Esophagus squamous epithelium (tissue), 5 donors: Measurements from ENCODE around the gene FABP3. TPM values are rescaled to one million over a fixed set of nuclear protein-coding genes. Genes with fewer than 3 reads are reported as not detected.
A peak's percentile ranks its signal among the peaks of the same experiment; 100 is the strongest.

Experiments
- DNase-seq: peaks from one replicate; lab custom pipeline; 2025; lab: John Stamatoyannopoulos, UW
- H3K27ac ChIP-seq, 4 donors: fragments of 200-600 bp; sonication (generic); one replicate each; pipeline ENCODE4 v1.5.1; 2016 to 2019; ENCODE audit warnings: mild to moderate bottlenecking in 1 of 4
- H3K27me3 ChIP-seq, 4 donors: fragments of 200-600 bp; sonication (generic); 1 replicate in 3 of 4; 2 replicates in 1 of 4; pipeline versions ENCODE4 v1.5.1 to v1.6.0; 2017 to 2021; ENCODE audit warnings: antibody characterized with exemption in 1 of 4
- H3K36me3 ChIP-seq, 3 donors: fragments of 200-600 bp; sonication (generic); one replicate each; pipeline ENCODE4 v1.5.1; 2016 to 2019
- H3K4me1 ChIP-seq, 3 donors: fragments of 200-600 bp; sonication (generic); one replicate each; pipeline ENCODE4 v1.5.1; 2017 to 2019
- H3K4me3 ChIP-seq, 4 donors: fragments of 200-600 bp; sonication (generic); 1 replicate in 3 of 4; 2 replicates in 1 of 4; pipeline ENCODE4 v1.5.1; 2016 to 2019; ENCODE audit warnings: mild to moderate bottlenecking in 2 of 4, moderate library complexity in 1 of 4
- H3K9me3 ChIP-seq, 3 donors: fragments of 200-600 bp; sonication (generic); one replicate each; pipeline ENCODE4 v1.5.1; 2016 to 2019
- POLR2A ChIP-seq, 4 donors: fragments of 450-650 bp; IDR thresholded peaks; one replicate each; pipeline ENCODE4 v1.6.1; 2017; ENCODE audit warnings: antibody characterized with exemption in 4 of 4, mild to moderate bottlenecking in 4 of 4, moderate library complexity in 3 of 4
- WGBS, 2 donors: methylation state at CpG; one replicate each; pipeline ENCODE4 v1.1.5; 2018; 5-methylcytosine and 5-hydroxymethylcytosine counted together
- intact Hi-C: fragments of 100-400 bp; cut with DNase I; formaldehyde crosslinking; loops from one replicate; pipeline ENCODE4 v1.15.0; 2022
- total RNA-seq, 4 donors: library from RNA; depleted of rRNA; stranded (reverse); fragments of >200 nt; gene quantifications; one replicate each; pipeline ENCODE4 v1.1.0, GENCODE V29; 2016
- TF ChIP-seq, protein P1 (sequence below), 6 experiments: fragments of 450-650 bp in 4 of 6; fragments of 200-600 bp in 2 of 6; sonication (generic) in 2 of 6; IDR thresholded peaks; one replicate each; pipeline ENCODE4 v1.5.1; 2016 to 2019; ENCODE audit warnings: antibody characterized with exemption in 6 of 6, mild to moderate bottlenecking in 4 of 6, moderate library complexity in 4 of 6
- donor health status: DM: yes; HTN: yes; CAD: no.

FABP3 gene
- total RNA-seq, 4 donors from 2014 or later = 0.57 to 7.6 TPM; not detected in 2

DNA sequence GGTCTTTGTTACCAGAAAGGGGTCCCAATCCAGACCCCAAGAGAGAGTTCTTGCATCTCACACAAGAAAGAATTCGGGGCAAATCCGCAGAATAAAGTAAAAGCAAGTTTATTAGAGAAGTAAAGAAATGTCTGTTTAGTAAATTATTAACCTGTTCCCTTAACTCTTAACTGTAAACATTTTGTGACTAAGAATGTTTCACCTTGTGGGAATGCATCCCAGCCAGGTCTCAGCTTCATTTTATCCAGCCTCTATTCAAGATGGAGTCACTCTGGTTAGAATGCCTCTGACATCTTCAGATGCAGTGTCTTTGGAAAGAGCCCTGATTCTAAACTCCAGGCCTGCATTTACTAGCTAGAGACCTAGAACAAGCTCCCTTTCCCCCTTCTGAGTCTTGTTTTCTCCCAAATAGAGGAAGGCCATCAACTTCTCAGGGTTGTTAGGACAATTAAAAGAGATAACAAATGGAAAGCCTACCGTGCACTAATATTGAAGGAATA lies 4.5 kb upstream of the FABP3 start:
- Histone ChIP-seq H3K27me3 (peaks cover 0 to 5% (median 0%) of the 10 kb centered on the region in 4 donors), H3K27ac (no peak overlapping the region), H3K9me3 (no peaks in the 10 kb centered on the region), H3K4me1 (peaks cover 15 to 48% (median 22%) of the 10 kb centered on the region in 3 donors), H3K4me3 (no peak overlapping the region), H3K36me3 (no peaks in the 10 kb centered on the region)
- intact Hi-C loops = no loop called here
- 98 to 100% methylated on average over 3 of the region's 3 CpGs for whole genome bisulfite sequencing, 2 donors
- no peak for TF ChIP-seq POLR2A (IDR thresholded peaks at IDR 0.05)
- TF ChIP-seq, protein P1, sequence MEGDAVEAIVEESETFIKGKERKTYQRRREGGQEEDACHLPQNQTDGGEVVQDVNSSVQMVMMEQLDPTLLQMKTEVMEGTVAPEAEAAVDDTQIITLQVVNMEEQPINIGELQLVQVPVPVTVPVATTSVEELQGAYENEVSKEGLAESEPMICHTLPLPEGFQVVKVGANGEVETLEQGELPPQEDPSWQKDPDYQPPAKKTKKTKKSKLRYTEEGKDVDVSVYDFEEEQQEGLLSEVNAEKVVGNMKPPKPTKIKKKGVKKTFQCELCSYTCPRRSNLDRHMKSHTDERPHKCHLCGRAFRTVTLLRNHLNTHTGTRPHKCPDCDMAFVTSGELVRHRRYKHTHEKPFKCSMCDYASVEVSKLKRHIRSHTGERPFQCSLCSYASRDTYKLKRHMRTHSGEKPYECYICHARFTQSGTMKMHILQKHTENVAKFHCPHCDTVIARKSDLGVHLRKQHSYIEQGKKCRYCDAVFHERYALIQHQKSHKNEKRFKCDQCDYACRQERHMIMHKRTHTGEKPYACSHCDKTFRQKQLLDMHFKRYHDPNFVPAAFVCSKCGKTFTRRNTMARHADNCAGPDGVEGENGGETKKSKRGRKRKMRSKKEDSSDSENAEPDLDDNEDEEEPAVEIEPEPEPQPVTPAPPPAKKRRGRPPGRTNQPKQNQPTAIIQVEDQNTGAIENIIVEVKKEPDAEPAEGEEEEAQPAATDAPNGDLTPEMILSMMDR (IDR thresholded peaks at IDR 0.05) = no peak
- DNase-seq = no peak

DNA sequence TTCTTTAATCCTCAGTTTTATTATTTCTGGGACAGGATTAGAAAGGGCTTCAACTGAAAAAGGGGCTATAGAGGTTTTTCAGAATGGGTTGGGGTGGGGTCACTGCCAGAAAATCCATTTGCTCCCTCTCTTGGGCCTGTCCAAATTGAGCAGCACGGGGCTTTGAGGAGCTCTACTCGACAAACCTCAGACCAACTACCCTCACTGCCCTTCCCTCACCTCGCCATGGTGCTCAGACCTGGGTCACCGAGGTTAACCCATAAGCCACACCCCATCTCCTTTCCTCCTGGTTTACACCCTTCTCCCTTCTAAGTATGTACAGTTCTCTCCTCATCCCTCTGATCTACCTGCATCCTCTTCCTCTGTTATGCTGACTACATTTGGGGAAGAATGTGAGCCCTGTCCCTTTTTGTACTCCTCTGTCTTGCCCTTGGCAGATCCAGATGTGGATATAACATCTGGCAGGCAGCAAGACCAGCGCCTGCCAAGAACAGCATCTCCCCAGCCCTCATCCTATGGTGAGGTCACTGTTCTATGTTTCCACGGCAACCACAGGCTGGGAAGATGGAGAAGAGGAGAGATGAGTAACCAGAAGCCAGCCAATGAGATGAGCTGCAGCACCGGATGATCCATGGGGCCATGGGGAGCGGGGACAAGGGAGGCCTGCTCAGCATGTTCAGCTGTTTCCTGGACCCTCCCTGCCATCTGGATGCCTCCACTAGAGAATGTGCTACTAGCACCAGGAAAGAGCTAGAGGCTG lies 3.7 kb upstream of the FABP3 start:
- TF ChIP-seq, protein P1 (IDR thresholded peaks at IDR 0.05) = no peak
- TF ChIP-seq POLR2A (IDR thresholded peaks at IDR 0.05) = no peak
- WGBS, 2 donors = 65 to 74% methylated on average over 7 of the region's 8 CpGs
- H3K36me3 ChIP-seq = no peaks in the 10 kb centered on the region
- H3K27me3 ChIP-seq = peaks cover 0 to 5% (median 0%) of the 10 kb centered on the region in 4 donors
- intact Hi-C loops = no loop called here
- DNase-seq = no peak
- H3K9me3 ChIP-seq = no peaks in the 10 kb centered on the region
- H3K4me3 ChIP-seq = no peak overlapping the region
- H3K27ac ChIP-seq = no peak overlapping the region
- H3K4me1 ChIP-seq = peaks cover 15 to 47% (median 16%) of the 10 kb centered on the region in 3 donors

DNA sequence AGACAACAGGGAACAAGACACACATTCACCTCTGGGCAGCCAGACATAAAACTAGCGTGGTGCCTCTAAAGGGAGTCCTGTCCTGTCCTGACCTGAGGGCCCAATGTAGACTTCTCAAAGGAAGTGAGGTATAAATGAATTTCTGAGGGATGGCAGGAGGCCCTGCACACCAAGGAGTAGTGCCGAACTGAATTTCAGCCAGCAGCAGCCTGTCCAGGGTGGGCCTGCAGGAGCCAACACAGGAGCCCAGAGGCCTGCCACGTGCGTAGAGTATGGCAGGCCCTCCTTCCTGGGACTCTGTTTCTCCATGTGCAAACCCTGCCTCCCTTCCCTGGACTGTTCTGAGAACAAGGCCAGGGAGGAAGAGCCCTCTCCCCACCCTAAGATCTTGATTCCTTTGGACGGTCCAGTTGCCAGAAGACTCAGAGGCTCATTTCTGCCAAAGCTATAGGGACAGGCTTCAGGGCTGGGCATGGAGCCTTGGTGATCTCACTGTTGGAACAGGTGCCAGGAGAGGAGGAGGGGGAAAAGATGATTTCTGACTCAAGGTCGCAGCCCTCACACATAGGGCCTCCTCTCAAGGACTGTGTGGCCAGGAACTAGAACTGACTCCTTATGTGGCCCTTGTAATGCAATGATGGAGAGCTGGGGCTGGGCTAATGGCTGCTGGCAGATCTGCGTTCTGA lies 1.8 kb upstream of the FABP3 start:
- Histone ChIP-seq H3K4me1 (peaks cover 15 to 32% (median 15%) of the 10 kb centered on the region in 3 donors), H3K27me3 (peaks cover 0 to 5% (median 0%) of the 10 kb centered on the region in 4 donors), H3K27ac (peak overlapping the region in 3 of 4 donors; percentile 54 to 82 (median 72)), H3K36me3 (no peaks in the 10 kb centered on the region), H3K4me3 (no peak overlapping the region), H3K9me3 (no peaks in the 10 kb centered on the region)
- DNase-seq = no peak
- WGBS, 2 donors = 63 to 86% methylated on average over 4 to 5 of the region's 7 CpGs
- TF ChIP-seq, protein P1 (IDR thresholded peaks at IDR 0.05) = no peak
- TF ChIP-seq POLR2A (IDR thresholded peaks at IDR 0.05) = no peak
- intact Hi-C loops = no loop called here

DNA sequence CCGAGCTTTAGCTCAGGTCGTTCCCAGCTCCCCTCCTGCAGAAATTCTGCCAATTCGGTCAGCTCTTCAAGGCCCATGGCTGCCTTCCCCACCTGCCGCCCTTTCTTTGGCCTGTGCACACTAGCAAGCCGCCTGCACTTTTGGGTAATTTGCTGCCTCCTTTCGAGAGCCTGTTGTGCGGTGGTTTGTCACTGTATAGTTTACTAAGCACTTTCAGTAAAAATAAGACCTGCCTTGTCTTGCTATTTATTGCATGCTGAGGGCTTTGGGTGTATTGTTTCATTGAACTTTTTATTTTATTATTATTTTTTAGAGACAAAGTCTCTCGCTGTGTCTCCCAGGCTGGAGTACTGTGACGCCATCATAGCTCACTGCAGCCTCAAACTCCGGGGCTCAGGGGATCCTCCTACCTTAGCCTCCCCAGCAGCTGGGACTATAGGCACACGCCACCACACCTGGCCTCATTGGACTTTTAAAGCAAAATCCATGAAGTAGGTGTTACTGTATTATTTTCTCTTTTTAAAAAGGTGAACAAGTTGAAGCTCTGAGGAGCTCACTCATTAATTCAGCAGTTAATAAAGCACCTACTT lies 1.1 kb upstream of the FABP3 start:
- H3K4me1 ChIP-seq = peaks cover 15 to 32% (median 15%) of the 10 kb centered on the region in 3 donors
- 31 to 42% methylated on average over 11 of the region's 11 CpGs for WGBS, 2 donors
- H3K27ac ChIP-seq = peak overlapping the region; percentile 29 to 82 (median 74)

More for the DNA sequence above, 1.1 kb upstream of the FABP3 start:
- Histone ChIP-seq H3K4me3 (peak overlapping the region in 3 of 4 donors; percentile 37 to 58 (median 48)), H3K9me3 (no peaks in the 10 kb centered on the region), H3K36me3 (no peaks in the 10 kb centered on the region), H3K27me3 (peaks cover 0 to 5% (median 0%) of the 10 kb centered on the region in 4 donors)
- intact Hi-C loops = no loop called here
- DNase-seq = no peak
- TF ChIP-seq, protein P1 (IDR thresholded peaks at IDR 0.05) = no peak
- TF ChIP-seq POLR2A (IDR thresholded peaks at IDR 0.05) = no peak
